SK-N-SH (cell line): ENCODE results near the gene GPR146. TPM values are rescaled to one million over a fixed set of nuclear protein-coding genes. Genes with fewer than 3 reads are reported as not detected.

Experiments
- CTCF ChIA-PET: fragments of 300-600, 350-600 bp; formaldehyde crosslinking; extraction: SDS; loops from one replicate; lab custom pipeline; 2021; lab: Yijun Ruan, JAX
- POLR2A ChIA-PET: fragments of 350-600 bp; sonication (Branson Sonifier 250); formaldehyde crosslinking; extraction: SDS; loops from one replicate; lab custom pipeline; 2020; ENCODE audit warnings: antibody characterized with exemption, inconsistent platforms; lab: Yijun Ruan, JAX
- DNase-seq: peaks from one replicate; pipeline ENCODE4 v3.0.0; 2012
- H2AFZ ChIP-seq: fragments of 200-600 bp; sonication (generic); 2 replicates; pipeline ENCODE4 v1.8.1; 2016; ENCODE audit warnings: antibody characterized with exemption, mild to moderate bottlenecking, low read depth
- H3F3A ChIP-seq: fragments of 200-600 bp; sonication (generic); replicated peaks from 2 replicates; pipeline ENCODE3; 2016; ENCODE audit warnings: antibody characterized with exemption, mild to moderate bottlenecking; ENCODE audit not compliant: insufficient read depth
- H3K27ac ChIP-seq, 2 experiments: fragments of 200-500 bp in 1 of 2; fragments of 200-600 bp in 1 of 2; sonication (Bioruptor generic) in 1 of 2; sonication (generic), shearing (Covaris generic) in 1 of 2; 2 replicates each; pipeline versions ENCODE4 v1.5.1 to v1.6.1; 2014 to 2016; ENCODE audit warnings: low read depth in 2 of 2, inconsistent platforms in 1 of 2, low read length in 1 of 2, mild to moderate bottlenecking in 1 of 2, mixed read lengths in 1 of 2
- H3K27me3 ChIP-seq: fragments of 200-600 bp; sonication (generic), shearing (Covaris generic); 2 replicates; pipeline ENCODE4 v1.6.1; 2016; ENCODE audit warnings: mixed run types; ENCODE audit not compliant: insufficient read depth
- H3K36me3 ChIP-seq, 2 experiments: fragments of 200-500 bp in 1 of 2; fragments of 200-600 bp in 1 of 2; sonication (Bioruptor generic) in 1 of 2; sonication (generic) in 1 of 2; replicated peaks in 1 of 2; 2 replicates each; pipeline versions ENCODE3 to v1.5.1; 2014 to 2016; ENCODE audit warnings: low read length in 1 of 2, mild to moderate bottlenecking in 1 of 2; ENCODE audit not compliant: insufficient read depth in 2 of 2, control insufficient read depth in 1 of 2
- H3K4me1 ChIP-seq, 2 experiments: fragments of 200-500 bp in 1 of 2; fragments of 200-600 bp in 1 of 2; sonication (Bioruptor generic) in 1 of 2; sonication (generic), shearing (Covaris generic) in 1 of 2; 2 replicates each; pipeline versions ENCODE4 v1.5.1 to v1.6.1; 2014 to 2016; ENCODE audit warnings: low read depth in 1 of 2, low read length in 1 of 2, mixed run types in 1 of 2; ENCODE audit not compliant: insufficient read depth in 2 of 2, control insufficient read depth in 1 of 2
- H3K4me2 ChIP-seq: fragments of 200-600 bp; sonication (generic), shearing (Covaris generic); 2 replicates; pipeline ENCODE4 v1.6.1; 2017; ENCODE audit warnings: mixed run types
- H3K4me3 ChIP-seq, 2 experiments: fragments of 200-500 bp in 1 of 2; fragments of 200-600 bp in 1 of 2; sonication (Bioruptor generic) in 1 of 2; sonication (generic), shearing (Covaris generic) in 1 of 2; 2 replicates each; pipeline versions ENCODE4 v1.5.1 to v1.8.1; 2014 to 2016; ENCODE audit warnings: low read depth in 2 of 2, inconsistent platforms in 1 of 2, low read length in 1 of 2, mild to moderate bottlenecking in 1 of 2, mixed read lengths in 1 of 2, moderate library complexity in 1 of 2
- H3K79me2 ChIP-seq: fragments of 200-600 bp; sonication (generic); 2 replicates; pipeline ENCODE4 v1.8.1; 2017; ENCODE audit warnings: mild to moderate bottlenecking; ENCODE audit not compliant: insufficient read depth
- H3K9ac ChIP-seq: fragments of 200-600 bp; sonication (generic); 2 replicates; pipeline ENCODE4 v1.6.1; 2017; ENCODE audit warnings: mixed run types
- H3K9me2 ChIP-seq: fragments of 200-600 bp; sonication (generic); 2 replicates; pipeline ENCODE4 v1.6.1; 2017; ENCODE audit warnings: mixed run types
- H3K9me3 ChIP-seq: fragments of 200-600 bp; sonication (generic); 2 replicates; pipeline ENCODE4 v1.6.1; 2017; ENCODE audit warnings: mixed run types, mild to moderate bottlenecking, moderate library complexity
- H4K20me1 ChIP-seq: fragments of 200-600 bp; sonication (generic); 2 replicates; pipeline ENCODE4 v1.6.1; 2017; ENCODE audit warnings: mild to moderate bottlenecking, mixed run types; ENCODE audit not compliant: insufficient read depth
- CTCF ChIP-seq: fragments of 200-600 bp; sonication (generic); IDR thresholded peaks from 2 replicates; pipeline ENCODE4 v1.6.1; 2017; ENCODE audit warnings: antibody characterized with exemption, mild to moderate bottlenecking, moderate library complexity
- EP300 ChIP-seq, 2 experiments: IDR thresholded peaks; 2 replicates each; pipeline versions ENCODE4 v1.4.0 to v1.6.1; 2012; ENCODE audit warnings: borderline replicate concordance in 1 of 2, low read depth in 1 of 2, low read length in 1 of 2
- EZH2phosphoT487 ChIP-seq: fragments of 200-600 bp; sonication (generic); IDR thresholded peaks from 2 replicates; pipeline ENCODE4 v1.6.1; 2017; ENCODE audit warnings: low read depth, mixed run types, mild to moderate bottlenecking, antibody characterized with exemption, moderate library complexity, borderline replicate concordance
- FOSL2 ChIP-seq: IDR thresholded peaks from 2 replicates; pipeline ENCODE4 v1.4.0; 2012; ENCODE audit warnings: low read depth, mild to moderate bottlenecking, moderate library complexity, borderline replicate concordance
- FOXJ3 ChIP-seq: sonication (generic); formaldehyde crosslinking; IDR thresholded peaks from 2 replicates; pipeline ENCODE4 v1.5.1; 2020; ENCODE audit warnings: mild to moderate bottlenecking, missing genetic modification reagents
- FOXM1 ChIP-seq: IDR thresholded peaks from 2 replicates; pipeline ENCODE4 v1.4.0; 2012; ENCODE audit warnings: low read depth, mild to moderate bottlenecking
- JUND ChIP-seq: IDR thresholded peaks from 2 replicates; pipeline ENCODE4 v1.4.0; 2012
- MAX ChIP-seq: IDR thresholded peaks from 2 replicates; pipeline ENCODE4 v1.4.0; 2012; ENCODE audit warnings: low read depth
- MEF2A ChIP-seq: IDR thresholded peaks from 2 replicates; pipeline ENCODE4 v1.4.0; 2012; ENCODE audit warnings: low read depth, borderline replicate concordance
- NFIC ChIP-seq: IDR thresholded peaks from 2 replicates; pipeline ENCODE4 v1.4.0; 2012; ENCODE audit warnings: borderline replicate concordance
- PBX3 ChIP-seq: IDR thresholded peaks from 2 replicates; pipeline ENCODE4; 2012
- POLR2AphosphoS5 ChIP-seq: IDR thresholded peaks from 2 replicates; pipeline ENCODE4 v1.6.1; 2012; ENCODE audit warnings: low read depth, low read length
- RAD21 ChIP-seq: IDR thresholded peaks from 2 replicates; pipeline ENCODE4 v1.6.1; 2012; ENCODE audit warnings: mild to moderate bottlenecking, low read length
- RFX5 ChIP-seq: IDR thresholded peaks from 2 replicates; pipeline ENCODE4 v1.6.1; 2012; ENCODE audit warnings: mild to moderate bottlenecking, improper control_type of control experiment, low read length
- RXRA ChIP-seq: IDR thresholded peaks from 2 replicates; pipeline ENCODE4 v1.4.0; 2012; ENCODE audit warnings: low read depth, mild to moderate bottlenecking, borderline replicate concordance
- SMC3 ChIP-seq: IDR thresholded peaks from 2 replicates; pipeline ENCODE4 v1.6.1; 2012; ENCODE audit warnings: low read depth, low read length, improper control_type of control experiment
- TAF1 ChIP-seq: IDR thresholded peaks from 2 replicates; pipeline ENCODE4 v1.6.1; 2012; ENCODE audit warnings: low read depth, mild to moderate bottlenecking, low read length, moderate library complexity, borderline replicate concordance
- TCF12 ChIP-seq: IDR thresholded peaks from 2 replicates; pipeline ENCODE4 v1.4.0; 2012
- TEAD4 ChIP-seq: IDR thresholded peaks from 2 replicates; pipeline ENCODE4 v1.4.0; 2012; ENCODE audit warnings: mild to moderate bottlenecking, borderline replicate concordance; ENCODE audit not compliant: insufficient read depth
- USF1 ChIP-seq: IDR thresholded peaks from 2 replicates; pipeline ENCODE4 v1.4.0; 2012; ENCODE audit warnings: low read depth, borderline replicate concordance
- USF2 ChIP-seq: fragments of 150-350 bp; IDR thresholded peaks from 2 replicates; pipeline ENCODE4 v1.6.1; 2017; ENCODE audit warnings: antibody characterized with exemption, low read length, low read depth, borderline replicate concordance
- YY1 ChIP-seq: IDR thresholded peaks from 2 replicates; pipeline ENCODE4 v1.4.0; 2012; ENCODE audit warnings: low read depth, mild to moderate bottlenecking
- WGBS: methylation state at CpG from one replicate; pipeline ENCODE4 v1.1.6; 2017; ENCODE audit warnings: low lambda C conversion rate; 5-methylcytosine and 5-hydroxymethylcytosine counted together
- polyA plus RNA-seq, 3 experiments: library from polyadenylated mRNA; depleted of rRNA; stranded (reverse); fragments of >200 nt; gene quantifications; 2 replicates each; pipeline ENCODE4 v1.2.3, GENCODE V29; 2012

The GPR146 gene
- polyA plus RNA-seq, 1 of the 3 experiments (the other 2 are of a cell fraction): 1.4 TPM

- WGBS: 98% methylated on average over 10 of the region's 11 CpGs
- DNase-seq: no peak
- ChIA-PET POLR2A (no interaction called here), CTCF (interaction anchor here (0.6 to 10.2 kb wide), 10 partner anchors 9 to 396 kb away, joined by 3 to 126 read pairs (median 4); partner anchors contain the start of genes GPER1 and GPR146)
- no peaks in the 10 kb centered on the region for H3K9me2 ChIP-seq
- H3K27me3 ChIP-seq: no peaks in the 10 kb centered on the region
- H4K20me1 ChIP-seq: peaks cover 16% of the 10 kb centered on the region; the same call in 1 of the 2 replicates
- no peaks in the 10 kb centered on the region for H3K79me2 ChIP-seq
- H3K27ac ChIP-seq: no peak overlapping the region
- no peaks in the 10 kb centered on the region for H3K9me3 ChIP-seq
- H3K4me2 ChIP-seq: no peak overlapping the region
- H3K36me3 ChIP-seq: no peaks in the 10 kb centered on the region
- no peak overlapping the region for H2AFZ ChIP-seq
- no peak overlapping the region for H3K9ac ChIP-seq
- TF ChIP-seq EP300 (IDR thresholded peaks at IDR 0.05; ENCODE audit: borderline replicate concordance in 1 of 2, low read depth in 1 of 2, low read length in 1 of 2) (no peak), YY1 (no peak), USF2 (no peak), PBX3 (no peak), JUND (no peak), TAF1 (no peak), USF1 (no peak)
- H3K4me1 ChIP-seq: peaks cover 0 to 29% of the 10 kb centered on the region in 2 experiments; a peak in 2 of 4 replicates
- no peaks in the 10 kb centered on the region for H3F3A ChIP-seq
- H3K4me3 ChIP-seq: no peak overlapping the region
Observed at GRCh38 chr7:1078519-1078918, 34.2 kb downstream of the GPR146 start.

- CTCF ChIA-PET: interaction anchor here (1.3 to 10.2 kb wide), 6 partner anchors 12 to 104 kb away, joined by 3 to 126 read pairs (median 10); partner anchors contain the start of gene GPR146
- no peaks in the 10 kb centered on the region for H3K79me2 ChIP-seq
- peaks cover 0 to 1% of the 10 kb centered on the region in 2 experiments for H3K36me3 ChIP-seq
- peaks cover 16% of the 10 kb centered on the region; the same call in 1 of the 2 replicates for H4K20me1 ChIP-seq
- peaks cover 0 to 33% of the 10 kb centered on the region in 2 experiments; a peak in 2 of 4 replicates for H3K4me1 ChIP-seq
- H3F3A ChIP-seq: no peaks in the 10 kb centered on the region
- WGBS: 88% methylated on average over 12 of the region's 15 CpGs
- H3K27me3 ChIP-seq: no peaks in the 10 kb centered on the region
- H3K27ac ChIP-seq: no peak overlapping the region
- POLR2A ChIA-PET: no interaction called here
- no peak overlapping the region for H3K9ac ChIP-seq
- H2AFZ ChIP-seq: no peak overlapping the region
- DNase-seq: no peak
- H3K4me2 ChIP-seq: no peak overlapping the region
- no peak overlapping the region for H3K4me3 ChIP-seq
- H3K9me3 ChIP-seq: no peaks in the 10 kb centered on the region
- no peaks in the 10 kb centered on the region for H3K9me2 ChIP-seq
- TF ChIP-seq MEF2A: no peak
- no peak for TF ChIP-seq EZH2phosphoT487
- TF ChIP-seq RXRA: no peak
- TF ChIP-seq SMC3: no peak
- TF ChIP-seq JUND: no peak
- TF ChIP-seq FOSL2: no peak
- TF ChIP-seq NFIC: no peak
- no peak for TF ChIP-seq FOXJ3 (CRISPR knock-in tag)
- TF ChIP-seq FOXM1: no peak
- no peak for TF ChIP-seq TCF12
- no peak for TF ChIP-seq RFX5
- TF ChIP-seq TEAD4: no peak
- no peak for TF ChIP-seq RAD21
- TF ChIP-seq PBX3: no peak
- TF ChIP-seq MAX: no peak
- TF ChIP-seq CTCF: no peak
- no peak for TF ChIP-seq EP300 (IDR thresholded peaks at IDR 0.05; ENCODE audit: borderline replicate concordance in 1 of 2, low read depth in 1 of 2, low read length in 1 of 2)
- no peak for TF ChIP-seq POLR2AphosphoS5
Observed at GRCh38 chr7:1078985-1079384, 34.6 kb downstream of the GPR146 start.
